Endothelial cell (in vitro differentiated cells): Measurements from ENCODE around the gene OS9. TPM values are rescaled to one million over a fixed set of nuclear protein-coding genes. Genes with fewer than 3 reads are reported as not detected.
A peak's percentile ranks its signal among the peaks of the same experiment; 100 is the strongest.

Experiments used
- DNase-seq: peaks from one replicate; pipeline ENCODE4 v3.0.0; 2021; ENCODE audit warnings: low spot score
- H3K27ac Mint-ChIP-seq: one replicate; pipeline ENCODE4 v1.8.0; 2021; ENCODE audit warnings: mixed read lengths, inconsistent platforms; ENCODE audit not compliant: unreplicated experiment
- H3K27me3 Mint-ChIP-seq: one replicate; pipeline ENCODE4 v1.8.0; 2021; ENCODE audit warnings: mild to moderate bottlenecking, moderate library complexity, mixed read lengths, inconsistent platforms; ENCODE audit not compliant: unreplicated experiment
- H3K36me3 Mint-ChIP-seq: one replicate; pipeline ENCODE4 v1.8.0; 2021; ENCODE audit warnings: mild to moderate bottlenecking, low read depth, mixed read lengths, inconsistent platforms; ENCODE audit not compliant: unreplicated experiment
- H3K4me1 Mint-ChIP-seq: one replicate; pipeline ENCODE4 v1.8.0; 2021; ENCODE audit warnings: mild to moderate bottlenecking, mixed read lengths, inconsistent platforms; ENCODE audit not compliant: unreplicated experiment
- H3K4me3 Mint-ChIP-seq: one replicate; pipeline ENCODE4 v1.8.0; 2021; ENCODE audit warnings: mild to moderate bottlenecking, mixed read lengths, inconsistent platforms; ENCODE audit not compliant: unreplicated experiment
- H3K9me3 Mint-ChIP-seq: one replicate; pipeline ENCODE4 v1.8.0; 2021; ENCODE audit warnings: mixed read lengths, inconsistent platforms; ENCODE audit not compliant: unreplicated experiment
- CTCF ChIP-seq: fragments of 200-600 bp; sonication (generic); IDR thresholded peaks from one replicate; pipeline ENCODE4 v1.5.0; 2021; ENCODE audit warnings: antibody characterized with exemption; ENCODE audit not compliant: unreplicated experiment
- total RNA-seq: library from RNA; stranded (reverse); fragmentation: NEBNext Ultra II Directional; extraction: Animal tissue kit (Norgen Biotek cat#: 25700); gene quantifications from one replicate; pipeline ENCODE4 v1.2.1, GENCODE V29; 2021; ENCODE audit not compliant: unreplicated experiment

The OS9 gene
- total RNA-seq, 1 donor from 2014 or later: 220 TPM

GRCh38 chr12:57725851-57726150 is 31.9 kb downstream of the OS9 start:
- peaks cover 38% of the 10 kb centered on the region for H3K27me3 Mint-ChIP-seq
- no peak overlapping the region for H3K4me3 Mint-ChIP-seq
- TF ChIP-seq CTCF: no peak
- peaks cover 25% of the 10 kb centered on the region for H3K36me3 Mint-ChIP-seq
- H3K9me3 Mint-ChIP-seq: peaks cover 5% of the 10 kb centered on the region
- H3K27ac Mint-ChIP-seq: no peak overlapping the region
- no peak for DNase-seq
- peaks cover 19% of the 10 kb centered on the region for H3K4me1 Mint-ChIP-seq

GRCh38 chr12:57726151-57726883 is 32.4 kb downstream of the OS9 start:
- Mint-ChIP-seq H3K4me3 (peak overlapping the region; percentile 90), H3K27ac (no peak overlapping the region), H3K27me3 (peaks cover 38% of the 10 kb centered on the region), H3K4me1 (peaks cover 16% of the 10 kb centered on the region), H3K9me3 (peaks cover 5% of the 10 kb centered on the region), H3K36me3 (peaks cover 20% of the 10 kb centered on the region)
- peak; percentile 72 for TF ChIP-seq CTCF
- DNase-seq: peak; percentile 82

- peaks cover 17% of the 10 kb centered on the region for H3K36me3 Mint-ChIP-seq
- peaks cover 33% of the 10 kb centered on the region for H3K27me3 Mint-ChIP-seq
- no peak overlapping the region for H3K4me3 Mint-ChIP-seq
- DNase-seq: peak; percentile 43
- TF ChIP-seq CTCF: no peak
- H3K9me3 Mint-ChIP-seq: peaks cover 5% of the 10 kb centered on the region
- H3K27ac Mint-ChIP-seq: no peak overlapping the region
- peaks cover 11% of the 10 kb centered on the region for H3K4me1 Mint-ChIP-seq
Observed at GRCh38 chr12:57726884-57727757, 33.2 kb downstream of the OS9 start.

GRCh38 chr12:57727758-57728395 is 33.9 kb downstream of the OS9 start:
- no peak for TF ChIP-seq CTCF
- peaks cover 32% of the 10 kb centered on the region for H3K27me3 Mint-ChIP-seq
- peaks cover 5% of the 10 kb centered on the region for H3K9me3 Mint-ChIP-seq
- H3K27ac Mint-ChIP-seq: peak overlapping the region; percentile 45
- peaks cover 20% of the 10 kb centered on the region for H3K36me3 Mint-ChIP-seq
- peak; percentile 36 for DNase-seq
- H3K4me1 Mint-ChIP-seq: peaks cover 12% of the 10 kb centered on the region
- peak overlapping the region; percentile 77 for H3K4me3 Mint-ChIP-seq
